ES-I3 (cell line): ENCODE results near the gene MYLK4.
"Not testable (repeated sequence)": the region's sequence is repeated elsewhere in the genome, so short reads cannot be mapped to it uniquely, and the experiment has no call there.

Experiments
- H3K36me3 ChIP-seq: 2 replicates; pipeline ENCODE4 v1.6.1; 2013; ENCODE audit warnings: mild to moderate bottlenecking, low read length, control low read depth, moderate library complexity; ENCODE audit not compliant: insufficient read depth
- H3K4me1 ChIP-seq: 2 replicates; pipeline ENCODE4 v1.6.1; 2013; ENCODE audit warnings: mild to moderate bottlenecking, control low read depth, low read length; ENCODE audit not compliant: insufficient read depth
- H3K9ac ChIP-seq: 2 replicates; pipeline ENCODE4 v1.6.1; 2013; ENCODE audit warnings: low read depth, mild to moderate bottlenecking, low read length, moderate library complexity
- H3K9me3 ChIP-seq: 2 replicates; pipeline ENCODE4 v1.6.1; 2013; ENCODE audit warnings: mild to moderate bottlenecking, low read length, moderate library complexity; ENCODE audit not compliant: control insufficient read depth, insufficient read depth

The MYLK4 gene

GRCh38 chr6:2767657-2768524, 17.2 kb upstream of the MYLK4 start:
- no peaks in the 10 kb centered on the region for H3K9me3 ChIP-seq
- no peaks in the 10 kb centered on the region for H3K36me3 ChIP-seq
- peak overlapping the region; percentile 80; the same call in 1 of the 2 replicates for H3K9ac ChIP-seq
- peaks cover 10% of the 10 kb centered on the region for H3K4me1 ChIP-seq

GRCh38 chr6:2766767-2767656, 16.3 kb upstream of the MYLK4 start:
- Histone ChIP-seq H3K36me3 (no peaks in the 10 kb centered on the region), H3K9me3 (no peaks in the 10 kb centered on the region), H3K9ac (peak overlapping the region; percentile 80), H3K4me1 (peaks cover 10% of the 10 kb centered on the region)

GRCh38 chr6:2765896-2766766, 15.4 kb upstream of the MYLK4 start:
- Histone ChIP-seq H3K9me3 (no peaks in the 10 kb centered on the region), H3K4me1 (peaks cover 10% of the 10 kb centered on the region), H3K9ac (peak overlapping the region; percentile 80), H3K36me3 (no peaks in the 10 kb centered on the region)

GRCh38 chr6:2765166-2765895, 14.6 kb upstream of the MYLK4 start, which contains the start of gene WRNIP1:
Gene WRNIP1 (plus strand): TSS chr6:2765393. CDS start chr6:2765623, 230 bp downstream.
- Histone ChIP-seq H3K9ac (peak within 1 kb of the TSS; percentile 80), H3K9me3 (no peaks in the 10 kb centered on the region), H3K36me3 (no peaks in the 10 kb centered on the region), H3K4me1 (peaks cover 10% of the 10 kb centered on the region)

- no peaks in the 10 kb centered on the region for H3K9me3 ChIP-seq
These were observed 14.0 kb upstream of the MYLK4 start for GRCh38 chr6:2764610-2765165.

GRCh38 chr6:2763876-2764540, 13.3 kb upstream of the MYLK4 start:
- Histone ChIP-seq H3K9me3 (no peaks in the 10 kb centered on the region), H3K36me3 (no peaks in the 10 kb centered on the region), H3K4me1 (peaks cover 10% of the 10 kb centered on the region), H3K9ac (peak overlapping the region; percentile 70; the same call in 1 of the 2 replicates)

More at GRCh38 chr6:2764610-2765165, 14.0 kb upstream of the MYLK4 start:
- H3K4me1 ChIP-seq, result peaks cover 10% of the 10 kb centered on the region
- H3K36me3 ChIP-seq, result no peaks in the 10 kb centered on the region
- peak overlapping the region; percentile 70 for H3K9ac ChIP-seq

GRCh38 chr6:2763345-2763841, 12.7 kb upstream of the MYLK4 start:
- no peaks in the 10 kb centered on the region for H3K9me3 ChIP-seq
- H3K9ac ChIP-seq, result no peak overlapping the region; the same call in 1 of the 2 replicates
- no peaks in the 10 kb centered on the region for H3K36me3 ChIP-seq
- H3K4me1 ChIP-seq, result peaks cover 10% of the 10 kb centered on the region

GRCh38 chr6:2762868-2763267, 12.1 kb upstream of the MYLK4 start:
- H3K9me3 ChIP-seq, H3K4me1 ChIP-seq, H3K9ac ChIP-seq, H3K36me3 ChIP-seq: not testable (repeated sequence)

- no peaks in the 10 kb centered on the region for H3K36me3 ChIP-seq
- no peak overlapping the region for H3K9ac ChIP-seq
- no peaks in the 10 kb centered on the region for H3K9me3 ChIP-seq
- H3K4me1 ChIP-seq, result no peaks in the 10 kb centered on the region
These were observed 10.4 kb upstream of the MYLK4 start for GRCh38 chr6:2760882-2761842.

GRCh38 chr6:2758980-2759379, 8.3 kb upstream of the MYLK4 start:
- Histone ChIP-seq H3K9me3 (no peaks in the 10 kb centered on the region), H3K9ac (no peak overlapping the region), H3K36me3 (no peaks in the 10 kb centered on the region), H3K4me1 (no peaks in the 10 kb centered on the region)

- Histone ChIP-seq H3K9ac (no peak overlapping the region), H3K36me3 (no peaks in the 10 kb centered on the region), H3K9me3 (no peaks in the 10 kb centered on the region), H3K4me1 (no peaks in the 10 kb centered on the region)
These were observed 6.0 kb upstream of the MYLK4 start for GRCh38 chr6:2756687-2757224.
